Measurements from ENCODE around the gene BOD1L1. TPM values are rescaled to one million over a fixed set of nuclear protein-coding genes. Genes with fewer than 3 reads are reported as not detected.

The BOD1L1 gene
- total RNA-seq, 2 donors from 2014 or later, result 42.8 to 45.1 TPM

DNA sequence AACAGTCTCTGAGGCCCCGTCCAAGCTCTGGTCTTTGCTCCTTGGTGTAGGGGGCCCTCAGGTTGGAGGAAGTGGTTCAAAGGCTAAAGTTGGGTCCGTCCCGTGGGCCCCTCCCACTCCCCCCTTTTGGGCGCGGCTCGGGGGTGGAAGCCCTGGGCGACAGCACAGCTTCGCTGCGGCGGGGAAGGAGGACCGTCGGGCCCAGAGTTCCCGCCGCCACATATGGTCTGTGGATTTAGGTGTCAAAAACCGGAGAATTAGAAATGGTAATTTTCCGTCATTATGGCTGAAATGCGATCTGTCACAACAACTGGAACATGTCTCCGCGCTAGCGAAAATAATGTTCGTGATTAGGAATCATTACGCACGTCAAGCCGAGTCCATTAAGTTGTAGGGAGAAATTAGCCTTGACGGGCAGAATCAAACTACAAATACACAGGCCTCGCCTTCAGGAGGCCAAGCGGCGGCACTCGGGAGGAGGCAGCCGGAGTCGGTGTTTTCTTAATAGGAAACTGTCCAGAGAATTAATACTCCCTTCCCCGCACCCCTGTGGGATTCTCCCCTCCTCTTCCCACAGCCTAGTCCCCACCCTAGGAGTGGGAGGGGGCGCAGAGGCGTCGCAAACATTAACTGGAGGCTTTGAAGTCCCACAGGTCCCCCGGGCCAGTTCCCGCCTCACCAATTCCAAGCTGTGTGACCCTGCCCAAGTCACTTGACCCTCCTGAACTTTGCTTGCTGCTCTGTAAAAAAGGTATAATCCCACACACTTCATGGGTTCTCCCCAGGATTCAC is 98.2 kb downstream of the BOD1L1 start:
- Mint-ChIP-seq H3K27me3 (ENCODE audit: low read depth) (peaks cover 90% of the 10 kb centered on the region), H3K4me1 (ENCODE audit: low read depth) (peaks cover 33% of the 10 kb centered on the region), H3K9me3 (no peaks in the 10 kb centered on the region), H3K27ac (peak overlapping the region; percentile 27), H3K4me3 (peak overlapping the region; percentile 62 to 74), H3K36me3 (ENCODE audit: insufficient read depth in 2 of 2) (peaks cover 6% of the 10 kb centered on the region in 2 donors)
- ATAC-seq (replicated peaks in 1 of 2), result no peak
- DNase-seq, result no peak

DNA sequence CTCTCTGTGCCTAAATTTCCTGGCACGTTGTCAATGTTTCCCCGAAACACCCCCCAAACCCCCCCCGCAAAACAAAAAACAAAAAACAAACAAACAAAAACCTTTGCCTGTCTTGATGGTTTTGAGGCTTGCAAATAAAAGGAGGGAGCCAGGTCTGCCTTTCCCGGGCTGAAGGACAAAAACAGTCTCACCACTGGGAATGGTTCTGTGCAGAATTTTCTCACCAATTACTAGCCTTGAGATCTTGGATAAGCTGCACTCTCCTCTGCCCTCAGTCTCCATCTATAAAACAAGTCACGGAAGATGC is 98.8 kb downstream of the BOD1L1 start:
- peak overlapping the region; percentile 27 for H3K27ac Mint-ChIP-seq
- peak overlapping the region; percentile 62 to 74 for H3K4me3 Mint-ChIP-seq
- ATAC-seq (replicated peaks in 1 of 2) (no peak), DNase-seq (no peak)
- H3K4me1 Mint-ChIP-seq (ENCODE audit: low read depth), result peaks cover 28% of the 10 kb centered on the region
- H3K9me3 Mint-ChIP-seq, result no peaks in the 10 kb centered on the region
- peaks cover 90% of the 10 kb centered on the region for H3K27me3 Mint-ChIP-seq (ENCODE audit: low read depth)
- peaks cover 6 to 11% of the 10 kb centered on the region in 2 donors for H3K36me3 Mint-ChIP-seq (ENCODE audit: insufficient read depth in 2 of 2)

GRCh38 chr4:13527981-13528820 is 99.3 kb downstream of the BOD1L1 start:
- Mint-ChIP-seq H3K4me3 (peak overlapping the region; percentile 74 to 81), H3K27ac (peak overlapping the region; percentile 27), H3K36me3 (ENCODE audit: insufficient read depth in 2 of 2) (peaks cover 8 to 12% of the 10 kb centered on the region in 2 donors), H3K4me1 (ENCODE audit: low read depth) (peaks cover 28% of the 10 kb centered on the region), H3K27me3 (ENCODE audit: low read depth) (peaks cover 91% of the 10 kb centered on the region), H3K9me3 (no peaks in the 10 kb centered on the region)
- peak; percentile 73 to 74 for ATAC-seq (replicated peaks in 1 of 2)
- DNase-seq, result peak; percentile 43 to 46

DNA sequence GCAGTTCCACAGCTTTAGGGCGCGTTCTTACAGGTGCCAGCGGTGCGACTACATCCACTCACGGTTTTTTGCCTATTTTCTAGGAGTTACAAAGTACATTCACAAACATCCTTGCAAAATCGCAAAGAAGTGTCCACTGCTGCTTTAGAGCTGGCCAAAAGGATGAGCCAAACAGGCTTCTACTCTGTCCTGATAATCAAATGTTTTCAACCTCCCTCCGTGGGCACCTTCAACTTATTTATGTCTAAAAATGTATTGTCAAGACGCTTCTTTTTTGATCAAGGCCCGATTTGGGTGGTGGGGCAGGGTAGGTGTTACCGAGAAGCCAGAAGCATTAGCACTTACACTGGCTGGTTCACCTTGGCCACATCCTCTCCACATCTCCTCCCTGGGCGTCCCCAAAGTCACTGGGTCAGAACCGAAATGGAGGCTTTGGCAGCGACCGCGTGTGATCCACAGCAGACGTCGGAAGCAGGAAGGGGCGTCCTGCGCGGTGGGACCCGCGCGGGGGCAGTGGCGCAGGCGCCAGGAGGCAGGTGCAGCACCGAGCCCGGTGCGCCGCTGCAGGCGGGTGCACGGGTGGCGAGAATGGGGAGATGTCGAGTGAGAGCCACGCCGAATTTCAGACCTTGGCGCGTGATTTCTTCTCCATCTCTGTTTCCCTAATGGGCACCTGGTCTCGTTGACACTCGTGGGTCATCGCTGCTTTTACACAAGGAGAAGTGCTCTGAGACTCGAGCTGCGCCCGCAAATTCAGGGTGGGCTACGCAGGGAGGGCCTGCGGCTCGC is 100.1 kb downstream of the BOD1L1 start:
- Mint-ChIP-seq H3K27ac (peak overlapping the region; percentile 51), H3K9me3 (no peaks in the 10 kb centered on the region), H3K4me1 (ENCODE audit: low read depth) (peaks cover 28% of the 10 kb centered on the region), H3K4me3 (peak overlapping the region; percentile 74 to 81), H3K27me3 (ENCODE audit: low read depth) (peaks cover 92% of the 10 kb centered on the region), H3K36me3 (ENCODE audit: insufficient read depth in 2 of 2) (peaks cover 9 to 12% of the 10 kb centered on the region in 2 donors)
- DNase-seq (peak in 1 of 2 donors; percentile 22), ATAC-seq (replicated peaks in 1 of 2) (peak; percentile 30 to 47)

- H3K4me1 Mint-ChIP-seq (ENCODE audit: low read depth), result peaks cover 28% of the 10 kb centered on the region
- DNase-seq (no peak), ATAC-seq (replicated peaks in 1 of 2) (no peak)
- no peak overlapping the region for H3K4me3 Mint-ChIP-seq
- H3K36me3 Mint-ChIP-seq (ENCODE audit: insufficient read depth in 2 of 2), result peaks cover 9 to 12% of the 10 kb centered on the region in 2 donors
- H3K9me3 Mint-ChIP-seq, result no peaks in the 10 kb centered on the region
- no peak overlapping the region for H3K27ac Mint-ChIP-seq
- H3K27me3 Mint-ChIP-seq (ENCODE audit: low read depth), result peaks cover 94% of the 10 kb centered on the region
Observed at GRCh38 chr4:13526658-13527057, 100.9 kb downstream of the BOD1L1 start.

DNA sequence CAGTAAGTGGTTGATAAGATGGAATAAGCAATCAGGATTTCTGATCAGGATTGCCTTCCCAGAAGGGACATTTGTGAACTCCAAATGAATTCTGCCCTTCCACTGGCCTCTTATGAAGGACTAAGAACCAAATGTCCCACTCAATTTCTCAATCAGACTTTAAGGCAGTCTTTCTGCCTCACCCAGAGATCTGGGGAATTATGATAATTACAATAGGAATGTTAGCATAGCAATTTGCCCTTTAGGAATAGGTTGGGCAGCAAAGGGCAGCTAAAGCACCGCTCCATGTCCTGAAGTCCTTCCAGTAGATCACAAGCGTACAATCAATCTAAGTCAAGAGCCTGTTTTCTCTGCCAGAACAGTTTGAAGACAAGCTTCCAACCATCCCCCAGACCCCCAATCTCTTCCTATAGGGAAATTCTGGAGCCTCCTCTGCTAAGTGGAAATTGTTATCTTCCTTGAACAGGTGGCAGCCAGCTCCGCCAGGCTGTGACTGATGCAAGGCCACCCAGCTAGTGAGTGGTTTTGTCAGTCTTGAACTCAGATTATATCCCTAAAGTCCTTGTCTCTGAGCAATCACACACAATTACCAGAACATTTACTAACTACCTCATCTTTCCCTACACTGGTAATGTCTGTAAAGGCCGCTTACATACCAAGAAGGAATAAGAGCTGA is 101.8 kb downstream of the BOD1L1 start:
- H3K36me3 Mint-ChIP-seq (ENCODE audit: insufficient read depth in 2 of 2), result peaks cover 9 to 12% of the 10 kb centered on the region in 2 donors
- ATAC-seq (replicated peaks in 1 of 2) (no peak), DNase-seq (no peak)
- no peaks in the 10 kb centered on the region for H3K9me3 Mint-ChIP-seq
- no peak overlapping the region for H3K27ac Mint-ChIP-seq
- H3K4me1 Mint-ChIP-seq (ENCODE audit: low read depth), result peaks cover 22% of the 10 kb centered on the region
- peaks cover 85% of the 10 kb centered on the region for H3K27me3 Mint-ChIP-seq (ENCODE audit: low read depth)
- H3K4me3 Mint-ChIP-seq, result no peak overlapping the region

GRCh38 chr4:13524504-13525243 is 102.9 kb downstream of the BOD1L1 start:
- H3K9me3 Mint-ChIP-seq, result no peaks in the 10 kb centered on the region
- peaks cover 83% of the 10 kb centered on the region for H3K27me3 Mint-ChIP-seq (ENCODE audit: low read depth)
- H3K4me1 Mint-ChIP-seq (ENCODE audit: low read depth), result peaks cover 20% of the 10 kb centered on the region
- DNase-seq (no peak), ATAC-seq (replicated peaks in 1 of 2) (no peak)
- no peak overlapping the region for H3K27ac Mint-ChIP-seq
- H3K36me3 Mint-ChIP-seq (ENCODE audit: insufficient read depth in 2 of 2), result peaks cover 9 to 12% of the 10 kb centered on the region in 2 donors
- H3K4me3 Mint-ChIP-seq, result no peak overlapping the region

DNA sequence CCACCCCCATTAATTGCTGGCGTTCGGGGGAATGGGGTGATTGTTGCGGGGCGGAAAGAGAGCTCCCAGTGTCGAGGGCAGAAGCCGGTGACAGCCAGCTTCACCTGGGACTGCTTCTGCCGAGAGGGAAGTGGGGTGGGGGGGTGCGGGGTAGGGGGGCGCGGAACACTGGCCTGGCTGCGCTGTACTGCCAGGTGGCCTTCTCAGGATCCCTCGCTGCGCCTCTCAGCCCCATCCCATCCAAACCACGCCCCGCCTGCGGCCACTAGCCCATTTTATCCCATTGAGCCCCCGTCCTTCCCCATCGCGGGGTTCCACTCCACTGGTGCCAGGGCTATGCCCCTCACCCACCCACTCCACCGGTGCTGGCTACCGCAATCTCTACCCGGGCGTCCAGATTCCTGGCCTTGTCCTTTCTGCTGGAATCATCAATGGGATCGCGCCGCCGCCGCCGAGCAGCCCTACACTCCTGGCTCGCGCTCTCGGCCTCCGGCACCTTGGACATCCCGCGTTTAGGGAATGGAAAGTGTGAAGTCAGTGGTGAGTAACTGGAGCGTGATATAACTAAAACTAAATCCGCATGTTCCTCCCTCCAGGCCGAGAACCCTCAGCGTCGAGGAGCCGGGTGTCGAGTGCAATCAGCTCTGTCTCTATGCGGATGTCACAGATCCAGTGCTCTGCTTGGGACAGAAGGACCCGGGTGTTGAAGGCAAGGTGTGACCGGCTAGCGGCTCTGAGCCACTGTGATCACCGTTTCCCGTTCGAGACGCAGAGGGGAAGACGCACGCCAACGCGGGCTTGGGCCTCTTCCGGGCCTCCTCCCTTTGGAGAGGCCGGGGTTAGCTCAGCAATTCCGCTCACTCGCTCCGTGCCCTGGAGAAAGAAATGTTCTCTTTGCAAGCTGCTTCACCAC is 103.7 kb downstream of the BOD1L1 start:
- H3K27ac Mint-ChIP-seq, result no peak overlapping the region
- no peaks in the 10 kb centered on the region for H3K9me3 Mint-ChIP-seq
- H3K36me3 Mint-ChIP-seq (ENCODE audit: insufficient read depth in 2 of 2), result peaks cover 9 to 11% of the 10 kb centered on the region in 2 donors
- H3K4me1 Mint-ChIP-seq (ENCODE audit: low read depth), result peaks cover 15% of the 10 kb centered on the region
- no peak for ATAC-seq (replicated peaks in 1 of 2)
- peak overlapping the region in 1 of 2 donors; percentile 31 for H3K4me3 Mint-ChIP-seq
- peaks cover 83% of the 10 kb centered on the region for H3K27me3 Mint-ChIP-seq (ENCODE audit: low read depth)
- DNase-seq, result no peak

- no peaks in the 10 kb centered on the region for H3K9me3 Mint-ChIP-seq
- peaks cover 5 to 10% of the 10 kb centered on the region in 2 donors for H3K36me3 Mint-ChIP-seq (ENCODE audit: insufficient read depth in 2 of 2)
- peak overlapping the region; percentile 65 to 71 for H3K4me3 Mint-ChIP-seq
- H3K27me3 Mint-ChIP-seq (ENCODE audit: low read depth), result peaks cover 77% of the 10 kb centered on the region
- no peak overlapping the region for H3K27ac Mint-ChIP-seq
- peak; percentile 18 to 30 for ATAC-seq (replicated peaks in 1 of 2)
- H3K4me1 Mint-ChIP-seq (ENCODE audit: low read depth), result peaks cover 7% of the 10 kb centered on the region
- no peak for DNase-seq
Observed at GRCh38 chr4:13523105-13523477, 104.4 kb downstream of the BOD1L1 start.

DNA sequence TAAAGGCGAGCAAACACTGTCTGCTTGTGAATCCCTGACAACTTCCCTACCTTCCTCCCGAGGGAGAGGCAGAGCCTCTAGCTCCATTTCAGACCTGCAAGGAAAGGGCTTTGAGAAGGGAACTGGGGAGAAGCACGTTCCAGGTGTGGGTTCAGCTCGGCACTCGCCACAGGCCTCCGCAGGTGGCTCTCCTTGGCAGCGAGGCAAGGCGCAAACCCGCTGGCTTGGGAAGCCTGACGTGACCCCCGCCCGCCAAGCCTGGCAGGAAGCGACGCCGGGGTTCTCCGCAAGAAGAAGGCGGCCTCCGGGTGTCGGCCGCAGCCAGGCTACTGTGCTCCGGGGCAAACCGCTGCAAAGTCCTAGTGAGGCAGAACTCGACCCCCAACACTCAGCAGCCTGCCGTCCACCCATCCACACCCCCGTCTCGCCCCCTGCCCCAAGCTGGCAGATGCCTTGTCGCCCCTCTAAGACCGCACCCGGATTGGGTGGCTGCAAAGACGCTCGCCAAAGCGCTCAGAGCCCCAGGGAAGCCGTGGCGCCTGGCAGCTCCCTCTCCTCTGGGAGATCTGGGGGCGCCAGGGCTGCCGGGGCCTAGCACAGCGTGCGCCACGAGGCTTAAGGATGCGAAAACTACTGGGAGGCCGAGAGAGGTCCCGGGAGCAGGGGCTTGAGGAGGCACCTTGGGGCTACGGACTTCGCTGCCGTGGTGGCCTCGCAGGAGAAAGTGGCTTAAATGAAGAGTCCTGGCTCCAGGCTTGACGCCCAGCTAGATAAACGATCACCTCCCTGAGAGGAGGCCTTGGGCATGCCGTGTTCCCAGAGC is 105.0 kb downstream of the BOD1L1 start:
- ATAC-seq (replicated peaks in 1 of 2), result peak; percentile 57 to 58
- H3K4me3 Mint-ChIP-seq, result peak overlapping the region; percentile 65 to 71
- H3K27me3 Mint-ChIP-seq (ENCODE audit: low read depth), result peaks cover 72% of the 10 kb centered on the region
- DNase-seq, result peak in 1 of 2 donors; percentile 40
- no peak overlapping the region for H3K27ac Mint-ChIP-seq
- H3K9me3 Mint-ChIP-seq, result no peaks in the 10 kb centered on the region
- peaks cover 5 to 10% of the 10 kb centered on the region in 2 donors for H3K36me3 Mint-ChIP-seq (ENCODE audit: insufficient read depth in 2 of 2)
- peaks cover 4% of the 10 kb centered on the region for H3K4me1 Mint-ChIP-seq (ENCODE audit: low read depth)

All from activated T-cell treated with anti-CD3 and anti-CD28 coated beads, Interleukin-2, amount 50 U/mL, for 72 hours (primary cell).